ENCODE measurements around the gene ATP12A.

Gene ATP12A

GRCh38 chr13:24663089-24663395, 17.2 kb upstream of the ATP12A start:
- DNase-seq (ENCODE audit: low spot score): no peak

DNA sequence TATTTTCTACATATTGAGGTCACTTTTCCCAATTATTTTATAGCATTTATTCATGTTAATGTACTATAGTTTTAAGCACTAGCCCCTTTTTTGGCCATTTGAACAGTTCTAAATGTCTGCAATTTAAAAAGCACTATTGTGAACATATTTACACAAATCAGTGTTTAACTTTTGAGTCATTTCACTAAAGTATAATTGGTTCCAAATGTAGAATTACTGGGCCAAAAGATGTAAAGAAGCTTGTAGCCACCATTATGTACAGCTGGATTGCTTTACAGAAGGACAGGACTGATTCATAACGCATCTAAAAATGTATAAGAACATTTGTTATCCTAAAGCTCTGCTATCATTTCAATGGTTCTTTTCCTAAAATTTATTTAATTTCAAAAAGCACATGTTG, 16.6 kb upstream of the ATP12A start:
- DNase-seq (ENCODE audit: low spot score): no peak

GRCh38 chr13:24664726-24665409, 15.3 kb upstream of the ATP12A start:
- no peak for DNase-seq (ENCODE audit: low spot score)

GRCh38 chr13:24668511-24668910, 11.7 kb upstream of the ATP12A start:
- no peak for DNase-seq (ENCODE audit: low spot score)

- DNase-seq (ENCODE audit: low spot score): no peak
Measured at GRCh38 chr13:24668955-24669582, 11.1 kb upstream of the ATP12A start.

DNA sequence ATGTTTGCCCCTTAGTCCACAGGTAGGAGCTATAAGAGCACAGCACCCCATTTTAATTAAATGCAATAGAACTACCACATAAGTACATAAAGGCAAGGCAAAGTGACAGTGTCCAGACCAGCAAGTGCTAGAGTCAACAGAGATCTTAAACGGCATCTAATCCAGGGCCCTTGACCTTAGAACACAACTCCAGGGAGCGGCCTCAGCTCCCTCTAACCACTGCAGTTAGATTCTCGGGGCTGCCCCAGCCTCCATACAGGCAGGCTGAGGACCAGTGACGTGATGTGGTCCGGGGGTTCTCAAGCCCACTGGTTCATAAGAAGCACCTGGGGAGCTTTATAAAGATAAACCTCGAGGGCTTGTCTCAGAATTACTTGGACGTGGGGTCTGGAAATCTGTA, 10.0 kb upstream of the ATP12A start:
- DNase-seq (ENCODE audit: low spot score): no peak

- DNase-seq (ENCODE audit: low spot score): peak; percentile 42
Measured at GRCh38 chr13:24670961-24671381, 9.2 kb upstream of the ATP12A start.

DNA sequence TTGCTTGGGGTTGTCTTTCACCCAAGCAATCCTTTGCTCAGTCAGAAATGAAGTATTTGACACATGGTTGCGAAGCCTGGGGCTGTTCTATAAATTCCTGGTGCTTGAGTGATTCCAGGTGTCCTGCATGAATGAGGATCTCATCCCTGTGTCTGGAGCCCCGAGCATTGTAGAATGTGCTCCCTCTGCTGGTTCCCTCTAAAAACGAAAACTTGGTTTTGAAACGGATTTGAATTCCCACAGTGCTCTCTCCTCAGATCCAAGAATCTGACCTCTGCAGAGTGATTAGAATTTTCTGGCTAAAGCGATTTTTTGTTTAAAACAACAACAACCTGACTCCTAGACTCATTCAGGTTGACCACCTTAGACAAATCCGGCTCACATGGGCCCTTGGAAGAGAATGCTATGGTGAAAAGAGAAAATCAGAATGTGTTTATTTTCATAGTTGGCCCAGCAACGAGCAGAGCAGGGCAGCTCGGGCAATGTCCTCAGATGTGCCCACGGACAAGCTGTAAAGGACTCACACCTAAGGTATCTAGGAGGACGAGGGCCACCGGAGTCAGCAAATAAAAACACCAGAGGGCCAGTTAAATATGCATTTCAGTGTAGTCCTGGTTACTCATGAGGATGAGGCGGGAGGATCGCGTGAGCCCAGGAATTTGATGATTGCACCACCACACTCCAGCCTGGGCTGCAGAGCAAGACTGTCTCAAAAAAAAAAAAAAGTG, 8.7 kb upstream of the ATP12A start:
- peak; percentile 89 for DNase-seq (ENCODE audit: low spot score)

DNA sequence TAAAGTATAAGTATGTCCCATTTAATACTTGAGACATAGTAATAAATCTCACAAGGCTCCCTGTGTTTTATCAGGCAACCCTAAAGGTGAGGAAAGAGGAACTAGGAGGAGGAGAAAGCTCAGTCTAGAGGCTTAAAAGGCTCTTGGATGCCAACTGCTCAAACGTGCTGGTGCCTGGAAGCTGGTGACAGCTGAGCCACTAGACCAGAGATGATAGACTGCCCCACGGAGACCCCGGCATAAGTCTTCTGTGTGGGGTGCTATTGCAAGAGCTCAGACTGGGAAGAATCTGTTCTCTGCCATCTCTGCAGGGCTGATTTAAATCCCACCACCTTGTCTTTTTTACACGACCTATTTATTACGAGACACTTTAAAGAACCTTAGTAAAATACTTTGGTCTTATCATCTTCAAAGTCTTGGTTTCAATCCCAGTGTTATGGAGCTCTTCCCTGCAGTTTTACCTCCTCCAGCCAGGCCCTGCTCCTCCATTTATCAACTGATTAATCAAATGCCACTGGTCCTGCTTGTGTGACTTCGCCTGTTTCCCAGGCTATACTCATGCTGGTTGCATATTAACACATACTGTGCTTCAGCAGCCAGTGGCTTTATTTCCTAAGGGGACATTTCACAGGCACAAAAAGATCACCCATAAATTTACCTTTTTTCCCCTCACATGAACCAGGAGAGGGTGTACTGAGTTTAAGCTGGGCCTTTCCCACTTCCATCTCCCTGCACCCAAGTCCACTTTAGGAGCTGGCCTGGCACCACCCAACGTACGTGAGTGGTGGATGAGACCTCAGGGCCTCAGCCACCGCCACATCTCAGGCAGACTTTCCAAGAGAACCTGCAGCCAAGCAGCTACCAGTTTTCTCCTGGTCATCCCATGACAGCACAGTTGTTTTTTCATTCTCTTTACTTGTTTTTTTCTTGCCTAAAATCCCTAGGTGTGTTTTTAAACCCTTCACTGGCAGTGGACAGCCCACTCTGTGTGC, 7.8 kb upstream of the ATP12A start:
- no peak for DNase-seq (ENCODE audit: low spot score)

DNA sequence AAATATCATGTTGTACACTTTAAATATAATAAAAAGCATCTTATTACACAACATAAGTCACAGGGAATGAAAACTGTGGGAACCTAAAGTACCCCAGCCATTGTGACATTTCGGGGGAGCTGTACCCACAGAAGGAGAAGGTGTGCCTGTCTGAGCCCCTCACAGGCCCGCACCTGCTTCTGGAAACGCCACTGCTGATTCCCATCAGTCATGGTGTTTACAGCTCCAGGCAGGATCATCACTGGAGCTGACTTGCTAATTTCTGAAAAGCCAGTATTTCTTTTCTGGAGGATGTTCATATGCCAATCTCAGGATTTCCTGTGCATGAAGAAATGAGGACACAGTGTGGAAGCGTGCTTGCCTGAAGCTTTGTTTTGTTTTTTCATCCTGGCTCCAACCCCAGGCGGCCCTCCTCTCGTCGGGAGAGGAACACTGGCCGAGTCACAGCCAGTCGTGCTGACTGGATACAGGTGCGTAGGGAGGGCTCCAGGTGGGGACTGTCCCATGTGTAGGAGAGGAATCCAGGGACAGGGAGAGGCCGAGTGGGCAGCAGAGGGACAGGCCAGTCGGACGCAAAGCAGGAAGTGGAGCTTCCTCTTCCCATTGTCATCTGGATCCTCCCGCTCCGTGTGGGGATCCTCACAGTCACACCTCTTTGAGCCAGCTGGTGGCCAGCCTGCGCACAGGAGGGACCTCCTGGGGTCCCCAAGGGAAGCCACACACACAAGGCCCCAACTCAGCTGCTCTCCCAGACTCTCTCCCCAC, 4.2 kb upstream of the ATP12A start:
- DNase-seq (ENCODE audit: low spot score): no peak

- no peak for DNase-seq (ENCODE audit: low spot score)
Measured at GRCh38 chr13:24678151-24678550, 2.1 kb upstream of the ATP12A start.

- no peak for DNase-seq (ENCODE audit: low spot score)
Measured at GRCh38 chr13:24679686-24680085, 522 bp upstream of the ATP12A start.

DNA sequence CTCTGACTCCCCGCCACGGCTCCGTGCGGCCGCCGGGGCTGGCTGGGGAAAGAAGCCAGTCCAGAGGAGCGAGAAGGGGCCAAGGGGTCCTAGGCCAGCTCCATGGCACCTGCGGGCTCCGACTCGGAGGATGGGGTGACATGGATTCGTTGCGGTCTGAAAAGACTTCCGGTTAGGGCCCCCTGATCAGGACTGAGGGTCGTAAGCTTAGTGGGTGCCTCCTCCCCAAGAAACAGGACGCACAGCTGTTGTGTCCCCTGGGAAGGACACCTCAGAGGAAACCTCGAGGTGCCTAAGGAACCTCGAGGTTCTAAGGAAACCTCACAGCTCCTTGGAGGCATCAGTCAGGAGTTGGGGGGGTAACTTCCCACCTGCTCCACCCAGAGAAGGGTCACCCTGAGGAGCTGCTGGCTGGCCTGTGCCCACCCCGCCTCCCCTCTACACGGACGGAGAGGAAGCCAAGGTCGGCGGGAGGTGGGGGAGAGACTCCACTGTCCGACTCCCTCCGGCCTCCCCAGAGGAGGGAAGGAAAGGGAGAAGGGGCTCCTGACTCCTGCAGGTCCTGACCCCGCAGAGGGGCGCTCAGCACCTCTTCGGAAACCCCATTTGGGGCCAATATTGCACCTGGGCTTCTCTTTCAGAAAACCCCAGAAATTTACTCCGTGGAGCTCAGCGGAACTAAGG, 855 bp downstream of the ATP12A start:
- no peak for DNase-seq (ENCODE audit: low spot score)

DNA sequence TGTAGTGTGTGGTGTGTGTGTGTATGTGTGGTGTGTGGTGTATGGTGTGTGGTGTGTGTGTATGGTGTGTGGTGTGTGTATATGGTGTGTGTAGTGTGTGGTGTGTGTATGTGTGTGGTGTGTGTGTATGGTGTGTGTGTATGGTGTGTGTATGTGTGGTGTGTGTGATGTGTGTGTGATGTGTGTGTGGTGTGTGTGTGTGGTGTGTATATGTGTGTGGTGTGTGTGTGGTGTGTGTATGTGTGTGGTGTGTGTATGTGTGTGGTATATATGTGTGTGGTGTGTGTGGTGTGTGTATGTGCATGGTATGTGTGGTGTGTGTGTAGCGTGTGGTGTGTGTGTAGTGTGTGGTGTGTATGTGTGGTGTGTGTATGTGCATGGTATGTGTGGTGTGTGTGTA, 1.7 kb downstream of the ATP12A start:
- no peak for DNase-seq (ENCODE audit: low spot score)

DNA sequence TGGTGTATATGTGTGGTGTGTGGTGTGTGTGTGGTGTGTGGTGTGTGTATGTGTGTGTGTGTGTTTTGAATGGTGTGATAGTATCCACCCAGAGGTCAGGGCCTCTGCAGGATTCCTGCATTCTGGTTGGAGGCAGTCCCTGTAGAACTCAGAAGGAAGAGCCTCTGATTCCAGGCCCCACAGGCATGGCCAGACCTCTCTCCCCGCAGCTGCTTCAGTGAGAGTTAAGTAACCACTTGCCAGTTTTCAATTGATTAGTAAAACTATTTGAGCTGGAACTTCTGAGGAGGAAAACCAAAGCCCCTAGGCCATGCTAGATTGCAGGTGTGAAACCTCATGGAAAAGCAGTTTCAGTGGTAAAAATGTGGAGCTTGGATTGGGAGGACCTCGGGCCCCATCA, 2.1 kb downstream of the ATP12A start:
- no peak for DNase-seq (ENCODE audit: low spot score)

- no peak for DNase-seq (ENCODE audit: low spot score)
Measured at GRCh38 chr13:24683351-24683750, 3.1 kb downstream of the ATP12A start.

DNA sequence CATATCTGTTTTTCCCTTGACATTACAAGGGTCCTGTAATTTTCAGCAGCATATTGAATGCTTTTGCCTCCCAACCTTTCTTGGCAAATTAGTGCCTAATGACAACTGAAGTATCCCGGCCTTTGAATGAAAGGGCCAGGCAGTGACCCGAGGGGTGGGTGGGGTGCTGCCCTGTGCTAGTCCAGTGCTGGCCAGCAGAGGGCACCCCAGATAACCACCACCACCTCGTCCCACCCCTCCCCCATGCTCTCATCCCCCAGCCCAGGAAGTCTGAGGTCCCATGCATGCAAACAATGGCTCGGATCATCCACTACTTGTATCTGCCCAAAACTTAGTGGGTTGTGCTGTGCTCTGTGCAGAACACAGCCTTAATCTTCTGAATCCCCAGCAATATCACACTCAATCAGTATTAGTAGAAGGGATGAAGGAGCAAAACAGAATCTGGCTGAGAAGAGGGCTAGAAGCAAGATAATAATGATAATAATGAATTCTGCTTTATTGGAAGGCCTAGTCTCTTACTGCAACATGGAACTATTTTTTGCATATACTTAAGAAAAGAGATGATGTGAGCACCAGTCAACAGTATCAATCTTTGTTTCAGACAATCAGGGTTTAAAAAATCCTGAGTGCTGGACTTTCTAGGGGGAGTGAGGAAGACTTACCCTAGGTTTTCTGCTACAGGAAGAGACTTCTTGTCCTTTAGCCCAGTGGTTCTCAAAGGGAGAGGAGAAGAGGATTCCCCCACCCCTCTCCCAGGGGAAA, 3.8 kb downstream of the ATP12A start:
- DNase-seq (ENCODE audit: low spot score): peak; percentile 86

DNA sequence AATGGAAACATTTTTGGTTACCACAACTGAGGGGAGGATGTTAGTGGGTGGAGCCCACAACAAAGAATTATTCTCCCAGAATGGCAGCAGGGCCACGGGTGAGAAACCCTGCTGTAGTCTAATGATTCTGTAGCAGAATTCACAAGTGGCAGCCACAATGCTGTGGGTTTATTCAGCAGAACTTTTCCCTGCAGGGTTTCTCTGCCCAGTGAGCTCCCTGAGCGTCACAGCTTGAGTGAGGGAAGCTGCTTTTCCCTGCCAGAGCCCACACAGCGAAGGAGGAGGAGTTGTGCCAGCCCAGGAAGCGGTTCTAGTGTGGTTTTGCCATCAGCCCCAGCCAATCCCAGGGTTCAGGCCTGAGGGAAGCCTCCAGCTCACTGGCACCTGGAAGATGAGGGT, 4.4 kb downstream of the ATP12A start:
- DNase-seq (ENCODE audit: low spot score): peak; percentile 43

DNA sequence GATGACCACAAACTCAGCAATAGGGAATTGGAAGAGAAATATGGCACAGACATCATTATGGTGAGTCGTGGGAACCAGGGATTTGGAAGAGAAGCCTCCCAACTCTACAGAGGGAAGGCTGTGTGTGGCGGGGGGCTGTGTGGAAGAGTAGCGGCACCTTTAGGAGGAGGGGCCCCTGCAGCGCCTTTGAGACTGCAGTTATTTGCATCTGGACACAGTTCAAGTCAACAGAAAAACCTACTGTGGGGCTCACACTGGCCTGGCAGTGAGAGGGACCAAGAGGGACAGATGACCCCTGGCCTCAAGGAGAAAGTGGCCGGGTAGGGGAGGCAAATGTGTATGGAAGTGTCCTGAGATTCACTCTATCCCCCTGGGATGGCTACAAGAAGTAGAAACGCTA, 5.1 kb downstream of the ATP12A start:
- no peak for DNase-seq (ENCODE audit: low spot score)

GRCh38 chr13:24687611-24688010, 7.4 kb downstream of the ATP12A start:
- DNase-seq (ENCODE audit: low spot score): no peak
